ENCODE results near the gene CNN2. TPM values are rescaled to one million over a fixed set of nuclear protein-coding genes. Genes with fewer than 3 reads are reported as not detected.

CNN2 gene
- total RNA-seq, 2 donors from 2014 or later: 108 to 132 TPM

- Histone ChIP-seq H3K9ac (ENCODE audit: low read depth in 2 of 2, low read length in 2 of 2) (peak overlapping the region; percentile 54 to 63), H3K27me3 (peaks cover 30% of the 10 kb centered on the region), H3K36me3 (no peaks in the 10 kb centered on the region), H3K27ac (peak overlapping the region; percentile 74), H3K9me3 (no peaks in the 10 kb centered on the region), H3K4me3 (peak overlapping the region; percentile 35), H3K4me1 (peaks cover 28% of the 10 kb centered on the region)
- intact Hi-C loops (cut with DNase I): no loop called here
- DNase-seq: peak; percentile 37
- TF ChIP-seq CTCF (IDR thresholded peaks at IDR 0.05): no peak
These were observed 39.9 kb downstream of the CNN2 start for GRCh38 chr19:1066251-1066747.

GRCh38 chr19:1066748-1067340, 40.4 kb downstream of the CNN2 start, which contains the start of gene ARHGAP45:
ARHGAP45 (plus strand) TSS chr19:1067167; CDS start chr19:1067406, 239 bp downstream.
- peak within 1 kb of the TSS; percentile 35 for H3K4me3 ChIP-seq
- peaks cover 28% of the 10 kb centered on the region for H3K4me1 ChIP-seq
- DNase-seq: peak; percentile 54
- TF ChIP-seq CTCF (IDR thresholded peaks at IDR 0.05): no peak
- peak within 1 kb of the TSS; percentile 74 for H3K27ac ChIP-seq
- no peaks in the 10 kb centered on the region for H3K36me3 ChIP-seq
- peak within 1 kb of the TSS; percentile 54 to 63 for H3K9ac ChIP-seq (ENCODE audit: low read depth in 2 of 2, low read length in 2 of 2)
- H3K9me3 ChIP-seq: no peaks in the 10 kb centered on the region
- intact Hi-C loops (cut with DNase I): no loop called here
- H3K27me3 ChIP-seq: peaks cover 35% of the 10 kb centered on the region

- peaks cover 28% of the 10 kb centered on the region for H3K4me1 ChIP-seq
These were observed 41.0 kb downstream of the CNN2 start for GRCh38 chr19:1067341-1067957.

GRCh38 chr19:1068009-1069001, 41.9 kb downstream of the CNN2 start:
- H3K27ac ChIP-seq: peak overlapping the region; percentile 74
- TF ChIP-seq CTCF (IDR thresholded peaks at IDR 0.05): no peak
- peak overlapping the region; percentile 58 to 60 for H3K9ac ChIP-seq (ENCODE audit: low read depth in 2 of 2, low read length in 2 of 2)
- DNase-seq: peak; percentile 56
- no peaks in the 10 kb centered on the region for H3K36me3 ChIP-seq
- peaks cover 35% of the 10 kb centered on the region for H3K27me3 ChIP-seq
- H3K4me3 ChIP-seq: peak overlapping the region; percentile 35
- no peaks in the 10 kb centered on the region for H3K9me3 ChIP-seq
- H3K4me1 ChIP-seq: peaks cover 28% of the 10 kb centered on the region
- intact Hi-C loops (cut with DNase I): no loop called here

More at GRCh38 chr19:1067341-1067957, 41.0 kb downstream of the CNN2 start:
- Histone ChIP-seq H3K27ac (peak overlapping the region; percentile 74), H3K36me3 (no peaks in the 10 kb centered on the region), H3K27me3 (peaks cover 35% of the 10 kb centered on the region), H3K9ac (ENCODE audit: low read depth in 2 of 2, low read length in 2 of 2) (peak overlapping the region; percentile 54 to 55), H3K9me3 (no peaks in the 10 kb centered on the region), H3K4me3 (peak overlapping the region; percentile 35)
- TF ChIP-seq CTCF (IDR thresholded peaks at IDR 0.05): no peak
- no peak for DNase-seq
- intact Hi-C loops (cut with DNase I): no loop called here
